PC-3 (cell line): Measurements from ENCODE around the gene GADD45G.

ENCODE experiments used
- CTCF ChIP-seq: fragments of 300-600 bp; sonication (generic); conservative IDR thresholded peaks from 2 replicates; pipeline ENCODE4 v1.5.1; 2017; ENCODE audit warnings: antibody characterized with exemption, low read depth, mild to moderate bottlenecking, low read length
- EZH2 ChIP-seq: fragments of 300-600 bp; sonication (generic); IDR thresholded peaks from one replicate; pipeline ENCODE4 v1.6.1; 2017; ENCODE audit warnings: antibody characterized with exemption, mild to moderate bottlenecking, low read length; ENCODE audit not compliant: unreplicated experiment
- EZH2phosphoT487 ChIP-seq: fragments of 300-600 bp; sonication (generic); IDR thresholded peaks from 2 replicates; pipeline ENCODE4 v1.6.1; 2018; ENCODE audit warnings: mild to moderate bottlenecking, antibody characterized with exemption, low read length, borderline replicate concordance

- TF ChIP-seq EZH2phosphoT487 = no peak
- TF ChIP-seq CTCF = no peak
- TF ChIP-seq EZH2 = no peak
Measured at GRCh38 chr9:89555451-89556375, 49.1 kb upstream of the GADD45G start.
